Thyroid gland (tissue), 4 donors: ENCODE measurements around the gene NT5C. TPM values are rescaled to one million over a fixed set of nuclear protein-coding genes. Genes with fewer than 3 reads are reported as not detected.

Experiments
- DNase-seq, 2 donors: peaks; one replicate each; pipeline ENCODE4 v3.0.0-alpha.2; 2019
- H3K27ac ChIP-seq, 3 donors: fragments of 200-600 bp; sonication (generic); 1 replicate in 2 of 3; 2 replicates in 1 of 3; pipeline ENCODE4 v1.5.1; 2016 to 2019; ENCODE audit warnings: mild to moderate bottlenecking in 1 of 3, moderate library complexity in 1 of 3
- H3K27me3 ChIP-seq: fragments of 200-600 bp; sonication (generic); one replicate; pipeline ENCODE4 v1.5.1; 2019
- H3K36me3 ChIP-seq, 2 donors: fragments of 200-600 bp; sonication (generic); one replicate each; pipeline ENCODE4 v1.5.1; 2016 to 2019
- H3K4me1 ChIP-seq, 2 donors: fragments of 200-600 bp; sonication (generic); one replicate each; pipeline ENCODE4 v1.5.1; 2017 to 2019
- H3K4me3 ChIP-seq, 3 donors: fragments of 200-600 bp; sonication (generic); replicated peaks in 1 of 3; 1 replicate in 2 of 3; 2 replicates in 1 of 3; pipeline ENCODE4 v1.5.1; 2016; ENCODE audit warnings: mild to moderate bottlenecking in 1 of 3
- H3K9me3 ChIP-seq: fragments of 200-600 bp; sonication (generic); one replicate; pipeline ENCODE4 v1.5.1; 2017
- CTCF ChIP-seq, 6 experiments: fragments of 200-600 bp in 3 of 6; fragments of 450-650 bp in 3 of 6; sonication (generic) in 3 of 6; IDR thresholded peaks; one replicate each; pipeline ENCODE4 v1.5.1; 2016 to 2019; ENCODE audit warnings: antibody characterized with exemption in 6 of 6, mild to moderate bottlenecking in 2 of 6, inconsistent platforms in 1 of 6, moderate library complexity in 1 of 6
- POLR2A ChIP-seq, 2 donors: fragments of 450-650 bp; IDR thresholded peaks; one replicate each; pipeline ENCODE4 v1.6.1; 2017; ENCODE audit warnings: antibody characterized with exemption in 2 of 2, mild to moderate bottlenecking in 2 of 2, moderate library complexity in 1 of 2
- WGBS, 2 donors: methylation state at CpG; one replicate each; pipeline ENCODE4 v1.1.5; 2017; 5-methylcytosine and 5-hydroxymethylcytosine counted together
- intact Hi-C: fragments of 100-400 bp; cut with DNase I; formaldehyde crosslinking; loops from one replicate; pipeline ENCODE4 v1.15.1; 2023
- small RNA-seq: library from RNA; depleted of rRNA; stranded (forward); fragments of <200 nt; gene quantifications from one replicate; pipeline ENCODE3, GENCODE V24; 2016
- total RNA-seq, 4 donors: library from RNA; depleted of rRNA; stranded (reverse); fragments of >200 nt; gene quantifications; one replicate each; pipeline ENCODE4 v1.2.3, GENCODE V29; 2016

NT5C gene
- total RNA-seq, 4 donors from 2014 or later: 84.7 to 203 (median 107) TPM

GRCh38 chr17:75081611-75082540, 49.7 kb downstream of the NT5C start:
- TF ChIP-seq CTCF (IDR thresholded peaks at IDR 0.05) (no peak), POLR2A (IDR thresholded peaks at IDR 0.05) (no peak)
- intact Hi-C loops: no loop called here
- Histone ChIP-seq H3K36me3 (no peaks in the 10 kb centered on the region), H3K27ac (no peak overlapping the region), H3K4me1 (peaks cover 24 to 48% of the 10 kb centered on the region in 2 donors), H3K27me3 (no peaks in the 10 kb centered on the region), H3K9me3 (no peaks in the 10 kb centered on the region), H3K4me3 (no peak overlapping the region)
- no peak for DNase-seq
- 83 to 88% methylated on average over 13 of the region's 13 CpGs for WGBS, 2 donors

Small RNA genes lying within 50 kb of the gene (small RNA-seq; reads per million reads assigned to genes)
- gene RF00019: not detected

Other genes with a start within 250 kb of the NT5C start
- not detected for gene FADS6, start 238.1 kb downstream of the NT5C start, total RNA-seq
- not detected for gene USH1G, start 208.5 kb downstream of the NT5C start, total RNA-seq
- gene OTOP2, start 207.5 kb downstream of the NT5C start, total RNA-seq: not detected
- not detected for gene OTOP3, start 195.8 kb downstream of the NT5C start, total RNA-seq
- gene HID1, start 159.0 kb downstream of the NT5C start, total RNA-seq: 10 to 100 TPM; 19.4 to 27.4 (median 21.3) TPM
- gene CDR2L, start 144.1 kb downstream of the NT5C start, total RNA-seq: 1 to 10 TPM; 2.6 to 9.8 (median 4.2) TPM
- 10 to 100 TPM; 37.8 to 55.1 (median 49.7) TPM for gene MRPL58, start 119.1 kb downstream of the NT5C start, total RNA-seq
- gene ATP5PD, start 84.8 kb downstream of the NT5C start, total RNA-seq: 100 to 1,000 TPM; 172 to 408 (median 330) TPM
- 10 to 100 TPM; 33.6 to 48.6 (median 41.7) TPM for gene KCTD2, start 84.5 kb downstream of the NT5C start, total RNA-seq
- gene SLC16A5, start 43.8 kb downstream of the NT5C start, total RNA-seq: 10 to 100 TPM; 24.1 to 40.3 (median 27.6) TPM
- 10 to 100 TPM in 2 of 4 donors, 1 to 10 TPM in 2; 8.7 to 13.1 (median 10.5) TPM for gene ARMC7, start 21.8 kb downstream of the NT5C start, total RNA-seq
- gene JPT1, start 22.8 kb upstream of the NT5C start, total RNA-seq: 10 to 100 TPM; 15.1 to 23.4 (median 17.7) TPM
- gene SUMO2, start 51.2 kb upstream of the NT5C start, total RNA-seq: 100 to 1,000 TPM in 1 of 4 donors, 10 to 100 TPM in 3; 61.9 to 100 (median 82.1) TPM
- 10 to 100 TPM; 24.7 to 31.7 (median 27.1) TPM for gene NUP85, start 73.9 kb upstream of the NT5C start, total RNA-seq
- 10 to 100 TPM; 22.5 to 38.4 (median 24.1) TPM for gene GGA3, start 129.9 kb upstream of the NT5C start, total RNA-seq
- gene MRPS7, start 130.1 kb upstream of the NT5C start, total RNA-seq: 10 to 100 TPM; 29.9 to 59.4 (median 41.0) TPM
- gene MIF4GD, start 139.5 kb upstream of the NT5C start, total RNA-seq: 10 to 100 TPM; 17.7 to 31.1 (median 23.0) TPM
- gene SLC25A19, start 157.7 kb upstream of the NT5C start, total RNA-seq: 10 to 100 TPM in 3 of 4 donors, 1 to 10 TPM in 1; 2.1 to 14.3 (median 12.7) TPM